Lower lobe of right lung (tissue), 2 donors: Measurements from ENCODE around the gene NINJ2. TPM values are rescaled to one million over a fixed set of nuclear protein-coding genes. Genes with fewer than 3 reads are reported as not detected.
"Not testable (repeated sequence)": the region's sequence is repeated elsewhere in the genome, so short reads cannot be mapped to it uniquely, and the experiment has no call there.

Experiments used
- ATAC-seq, 2 donors: fragments of 200-7000 bp; cut with Tn5 transposase; one replicate each; pipeline ENCODE4 v1.9.1; 2020 to 2022; ENCODE audit warnings: mild to moderate bottlenecking in 2 of 2, moderate library complexity in 2 of 2
- DNase-seq: peaks from one replicate; pipeline ENCODE4 v3.0.0-alpha.2; 2020
- H3K27ac ChIP-seq: fragments of 200-600 bp; one replicate; pipeline ENCODE4 v1.8.0; 2022
- H3K27me3 ChIP-seq: fragments of 200-600 bp; one replicate; pipeline ENCODE4 v1.8.0; 2022; ENCODE audit warnings: low read depth
- H3K36me3 ChIP-seq: fragments of 200-600 bp; one replicate; pipeline ENCODE4 v1.8.0; 2022; ENCODE audit warnings: mild to moderate bottlenecking
- H3K4me1 ChIP-seq: fragments of 200-600 bp; one replicate; pipeline ENCODE4 v1.8.0; 2022
- H3K4me3 ChIP-seq: fragments of 200-600 bp; one replicate; pipeline ENCODE4 v1.8.0; 2022; ENCODE audit warnings: mild to moderate bottlenecking
- H3K9me3 ChIP-seq: fragments of 200-600 bp; one replicate; pipeline ENCODE4 v1.8.0; 2022
- CTCF ChIP-seq: fragments of 200-600 bp; IDR thresholded peaks from one replicate; pipeline ENCODE4 v1.8.0; 2022; ENCODE audit warnings: antibody characterized with exemption, mild to moderate bottlenecking
- intact Hi-C: fragments of 100-400 bp; cut with DNase I; formaldehyde crosslinking; loops from one replicate; pipeline ENCODE4 v1.11.0; 2022
- total RNA-seq: library from RNA; stranded (reverse); fragmentation: NEBNext Ultra II Directional; extraction: Animal tissue kit (Norgen Biotek cat#: 25700); gene quantifications from one replicate; pipeline ENCODE4 v1.2.1, GENCODE V29; 2021
- donor health status: DM: no; HTN: yes; CAD: no; lungs with severe emphysema.

NINJ2 gene
- total RNA-seq, 1 donor from 2014 or later, result 18.1 TPM

- no peaks in the 10 kb centered on the region for H3K36me3 ChIP-seq
- TF ChIP-seq CTCF, result no peak
- intact Hi-C loops, result no loop called here
- DNase-seq (peak; percentile 86), ATAC-seq (peak; percentile 85 to 91)
- H3K27me3 ChIP-seq, result no peaks in the 10 kb centered on the region
- peak overlapping the region; percentile 86 for H3K27ac ChIP-seq
- no peaks in the 10 kb centered on the region for H3K9me3 ChIP-seq
- peaks cover 47% of the 10 kb centered on the region for H3K4me1 ChIP-seq
- H3K4me3 ChIP-seq, result peak overlapping the region; percentile 47
Measured at GRCh38 chr12:630656-631632, 32.3 kb downstream of the NINJ2 start.

- intact Hi-C loops, DNase-seq: not testable (repeated sequence)
- H3K4me1 ChIP-seq, result peaks cover 47% of the 10 kb centered on the region
Measured at GRCh38 chr12:628742-629078, 34.5 kb downstream of the NINJ2 start.

GRCh38 chr12:627863-628741 is 35.1 kb downstream of the NINJ2 start:
- no peak for TF ChIP-seq CTCF
- intact Hi-C loops, result no loop called here
- Histone ChIP-seq H3K4me3 (no peak overlapping the region), H3K36me3 (no peaks in the 10 kb centered on the region), H3K4me1 (peaks cover 43% of the 10 kb centered on the region), H3K27me3 (no peaks in the 10 kb centered on the region), H3K27ac (peak overlapping the region; percentile 18), H3K9me3 (no peaks in the 10 kb centered on the region)
- no peak for DNase-seq
- no peak for ATAC-seq

More at GRCh38 chr12:628742-629078, 34.5 kb downstream of the NINJ2 start:
- not testable (repeated sequence) for H3K36me3 ChIP-seq, H3K4me3 ChIP-seq, ATAC-seq, H3K27me3 ChIP-seq, H3K9me3 ChIP-seq
- H3K27ac ChIP-seq, result peak overlapping the region; percentile 18

GRCh38 chr12:627285-627684 is 36.0 kb downstream of the NINJ2 start:
- no peak overlapping the region for H3K4me3 ChIP-seq
- H3K9me3 ChIP-seq, result no peaks in the 10 kb centered on the region
- intact Hi-C loops, result no loop called here
- no peaks in the 10 kb centered on the region for H3K27me3 ChIP-seq
- no peaks in the 10 kb centered on the region for H3K36me3 ChIP-seq
- DNase-seq (no peak), ATAC-seq (no peak)
- no peak overlapping the region for H3K27ac ChIP-seq
- peaks cover 47% of the 10 kb centered on the region for H3K4me1 ChIP-seq
- TF ChIP-seq CTCF, result no peak

- no peak overlapping the region for H3K4me3 ChIP-seq
- H3K36me3 ChIP-seq, result no peaks in the 10 kb centered on the region
- intact Hi-C loops, result no loop called here
- no peak for DNase-seq
- H3K4me1 ChIP-seq, result peaks cover 42% of the 10 kb centered on the region
- ATAC-seq, result no peak
- TF ChIP-seq CTCF, result no peak
- no peaks in the 10 kb centered on the region for H3K27me3 ChIP-seq
- H3K27ac ChIP-seq, result no peak overlapping the region
- no peaks in the 10 kb centered on the region for H3K9me3 ChIP-seq
Measured at GRCh38 chr12:625998-626397, 37.2 kb downstream of the NINJ2 start.
